Testis (tissue), 2 donors: ENCODE results near the gene ZBTB43.

Source experiments
- POLR2A ChIP-seq: fragments of 450-650 bp; IDR thresholded peaks from one replicate; pipeline ENCODE4 v1.6.1; 2017; ENCODE audit warnings: antibody characterized with exemption, mild to moderate bottlenecking, moderate library complexity
- TF ChIP-seq, protein P1 (sequence below), 3 experiments: fragments of 450-650 bp in 2 of 3; fragments of 200-600 bp in 1 of 3; sonication (generic) in 1 of 3; IDR thresholded peaks; one replicate each; pipeline ENCODE4 v1.5.1; 2016 to 2019; ENCODE audit warnings: antibody characterized with exemption in 3 of 3, mild to moderate bottlenecking in 2 of 3, moderate library complexity in 1 of 3

DNA sequence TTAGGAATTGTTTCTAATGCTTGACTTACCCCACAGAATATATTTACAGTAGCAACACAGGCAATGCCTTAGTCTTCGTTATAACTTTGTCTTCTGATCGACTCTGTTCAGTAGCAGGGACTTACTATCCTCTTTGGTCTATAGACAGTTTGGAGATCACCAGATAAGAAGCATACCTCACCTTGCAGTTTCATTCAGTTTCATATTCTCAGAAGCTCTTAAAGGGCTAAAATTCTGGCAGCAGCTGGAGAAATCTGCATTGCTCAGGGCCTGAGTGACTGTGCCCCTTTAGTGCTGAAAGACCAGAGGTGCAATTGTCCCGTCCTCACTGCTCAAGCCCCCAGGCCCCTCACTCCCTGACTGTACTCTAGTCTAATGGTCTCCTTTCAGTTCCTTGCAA, 26.0 kb downstream of the ZBTB43 start:
- TF ChIP-seq, protein P1, sequence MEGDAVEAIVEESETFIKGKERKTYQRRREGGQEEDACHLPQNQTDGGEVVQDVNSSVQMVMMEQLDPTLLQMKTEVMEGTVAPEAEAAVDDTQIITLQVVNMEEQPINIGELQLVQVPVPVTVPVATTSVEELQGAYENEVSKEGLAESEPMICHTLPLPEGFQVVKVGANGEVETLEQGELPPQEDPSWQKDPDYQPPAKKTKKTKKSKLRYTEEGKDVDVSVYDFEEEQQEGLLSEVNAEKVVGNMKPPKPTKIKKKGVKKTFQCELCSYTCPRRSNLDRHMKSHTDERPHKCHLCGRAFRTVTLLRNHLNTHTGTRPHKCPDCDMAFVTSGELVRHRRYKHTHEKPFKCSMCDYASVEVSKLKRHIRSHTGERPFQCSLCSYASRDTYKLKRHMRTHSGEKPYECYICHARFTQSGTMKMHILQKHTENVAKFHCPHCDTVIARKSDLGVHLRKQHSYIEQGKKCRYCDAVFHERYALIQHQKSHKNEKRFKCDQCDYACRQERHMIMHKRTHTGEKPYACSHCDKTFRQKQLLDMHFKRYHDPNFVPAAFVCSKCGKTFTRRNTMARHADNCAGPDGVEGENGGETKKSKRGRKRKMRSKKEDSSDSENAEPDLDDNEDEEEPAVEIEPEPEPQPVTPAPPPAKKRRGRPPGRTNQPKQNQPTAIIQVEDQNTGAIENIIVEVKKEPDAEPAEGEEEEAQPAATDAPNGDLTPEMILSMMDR (IDR thresholded peaks at IDR 0.05) = no peak
- TF ChIP-seq POLR2A = no peak
